GM10847 (cell line): Measurements from ENCODE around the gene DNAJC13.

ENCODE experiments used
- POLR2A ChIP-seq: IDR thresholded peaks from 2 replicates; pipeline ENCODE4 v1.6.1; 2011; ENCODE audit not compliant: insufficient read length; ENCODE audit errors: extremely low read depth

Gene DNAJC13

GRCh38 chr3:132549169-132549568 lies 131.9 kb downstream of the DNAJC13 start:
- no peak for TF ChIP-seq POLR2A

DNA sequence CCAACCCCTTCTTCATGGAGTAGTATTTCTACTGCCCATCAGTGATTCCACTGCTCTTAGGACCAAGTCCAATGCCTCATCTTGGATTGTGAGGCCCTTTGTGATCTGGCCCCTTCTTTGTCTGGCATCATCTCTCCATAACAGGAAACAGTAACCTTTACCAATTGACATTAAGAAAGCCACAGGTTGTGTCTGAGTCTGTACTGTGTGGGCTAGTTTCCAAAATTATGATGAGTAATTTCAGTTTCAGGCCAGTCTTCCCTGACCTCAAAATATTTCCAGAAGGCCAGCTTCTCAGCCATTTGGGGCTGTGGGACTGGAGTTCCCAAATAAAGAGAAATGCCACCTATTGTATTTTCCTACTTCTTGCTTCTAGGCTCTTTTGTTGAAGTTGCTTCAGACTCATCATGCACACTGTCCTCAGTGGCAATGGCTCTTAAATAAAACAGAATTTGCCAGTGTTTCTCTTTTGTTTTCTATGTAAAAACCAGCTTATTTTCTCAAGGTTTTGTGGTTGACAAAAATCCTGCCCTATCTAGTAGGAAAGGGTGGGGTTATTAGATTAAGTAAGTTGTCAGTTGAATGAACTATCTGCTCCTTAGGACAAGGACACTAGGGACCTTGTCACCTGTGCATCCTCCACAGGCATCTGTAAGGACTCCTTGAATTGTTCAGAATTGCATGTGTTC lies 132.7 kb downstream of the DNAJC13 start:
- TF ChIP-seq POLR2A = no peak

GRCh38 chr3:132550579-132551305 lies 133.4 kb downstream of the DNAJC13 start:
- TF ChIP-seq POLR2A = no peak

GRCh38 chr3:132553826-132554225 lies 136.5 kb downstream of the DNAJC13 start:
- TF ChIP-seq POLR2A = no peak

GRCh38 chr3:132554437-132554836 lies 137.1 kb downstream of the DNAJC13 start:
- no peak for TF ChIP-seq POLR2A

- no peak for TF ChIP-seq POLR2A
Measured at GRCh38 chr3:132555306-132556035, 138.2 kb downstream of the DNAJC13 start.

DNA sequence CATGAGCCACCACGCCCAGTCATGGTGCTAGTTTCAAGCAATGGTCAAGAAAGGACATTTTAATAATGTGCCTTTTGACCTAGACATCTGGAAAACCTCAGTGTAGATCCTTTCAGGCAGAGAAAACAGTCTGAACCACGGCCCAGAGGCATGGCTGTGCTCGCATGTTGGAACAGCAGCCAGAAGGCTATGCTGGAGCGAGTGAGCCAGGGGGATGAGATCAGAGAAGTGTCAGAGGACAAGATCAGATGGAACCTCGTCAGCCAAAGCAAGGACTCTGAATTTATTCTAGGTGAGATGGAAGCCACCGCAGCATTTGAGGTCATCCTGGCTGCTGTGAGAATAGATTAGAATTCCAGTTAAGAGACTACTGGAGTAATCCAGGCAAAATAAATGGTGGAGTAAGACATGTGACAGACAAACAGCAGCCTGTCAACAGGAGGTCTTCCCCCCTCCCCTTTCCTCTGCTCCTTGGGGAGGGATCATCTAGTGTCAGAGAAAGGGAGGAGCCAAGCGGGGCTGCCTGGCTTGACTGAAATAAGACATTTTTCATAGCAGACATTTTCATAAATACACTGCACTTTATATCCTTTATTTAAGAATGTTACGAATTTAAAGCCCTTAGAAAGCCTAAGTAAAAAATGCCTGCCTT lies 139.3 kb downstream of the DNAJC13 start:
- no peak for TF ChIP-seq POLR2A

DNA sequence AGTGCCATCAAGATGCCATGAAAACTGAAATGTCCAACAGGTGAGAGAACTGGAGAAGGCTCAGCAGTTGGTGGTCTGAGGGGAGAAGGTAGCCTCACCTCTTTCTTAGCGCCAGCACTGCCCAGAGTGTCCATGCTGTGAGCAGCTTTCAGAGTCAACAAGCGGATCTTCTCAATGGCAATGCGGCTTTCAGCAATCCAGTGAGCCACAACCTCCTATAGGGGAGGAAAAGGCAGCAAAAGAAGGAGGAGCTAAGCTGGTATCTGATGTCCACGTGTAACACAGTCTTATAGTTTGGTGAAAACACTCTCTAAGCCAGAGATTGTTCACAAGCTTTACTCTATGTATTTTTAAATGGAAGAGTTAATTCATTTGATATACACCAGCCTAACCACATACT lies 143.7 kb downstream of the DNAJC13 start:
- TF ChIP-seq POLR2A = no peak

DNA sequence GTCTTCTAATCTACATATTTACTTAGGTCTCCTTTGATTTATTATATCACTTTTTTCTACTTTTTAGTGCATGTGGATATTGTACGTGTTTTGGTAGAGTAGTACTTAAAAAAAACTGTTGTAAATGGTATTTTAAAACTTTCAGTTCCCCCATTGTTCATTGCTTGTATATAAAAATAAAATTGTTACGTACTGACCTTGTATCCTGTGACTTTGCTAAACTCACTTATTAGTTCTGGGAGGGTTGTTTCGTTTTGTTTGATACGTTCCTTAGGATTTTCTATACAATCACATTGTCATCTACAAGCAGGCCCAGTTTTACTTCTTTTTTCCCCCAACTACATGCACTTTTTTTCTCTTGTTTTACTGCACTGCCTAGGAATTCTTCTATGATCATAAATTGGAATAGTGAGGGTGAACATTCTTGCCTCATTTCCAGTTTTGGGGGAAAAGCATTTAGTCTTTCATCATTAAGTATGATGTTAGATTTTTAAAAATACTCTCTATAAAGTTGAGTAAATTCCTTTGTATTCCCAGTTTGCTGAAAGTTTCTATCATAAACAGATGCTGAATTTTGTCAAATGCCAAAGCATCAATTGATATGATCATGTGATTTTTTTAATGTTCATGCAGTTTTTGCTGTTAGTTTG lies 146.2 kb downstream of the DNAJC13 start:
- TF ChIP-seq POLR2A = no peak

DNA sequence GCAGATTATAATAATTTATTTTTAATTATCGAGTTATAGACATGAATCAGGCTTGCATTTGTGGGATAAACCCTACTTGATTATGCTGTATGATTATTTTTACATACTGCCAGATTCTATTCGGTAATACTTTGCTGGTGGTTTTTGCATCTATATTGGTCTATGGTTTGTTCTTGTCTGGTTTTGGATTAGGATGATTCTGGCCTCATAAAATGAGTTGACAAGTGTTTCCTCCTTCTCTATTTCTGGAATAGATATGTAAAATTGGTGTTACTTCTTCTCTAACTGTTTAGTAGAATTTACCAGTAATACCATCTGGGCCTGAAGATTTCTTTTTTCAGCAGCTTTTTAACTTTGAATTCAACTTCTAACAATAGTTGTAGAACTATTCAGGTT lies 146.8 kb downstream of the DNAJC13 start:
- TF ChIP-seq POLR2A = no peak

DNA sequence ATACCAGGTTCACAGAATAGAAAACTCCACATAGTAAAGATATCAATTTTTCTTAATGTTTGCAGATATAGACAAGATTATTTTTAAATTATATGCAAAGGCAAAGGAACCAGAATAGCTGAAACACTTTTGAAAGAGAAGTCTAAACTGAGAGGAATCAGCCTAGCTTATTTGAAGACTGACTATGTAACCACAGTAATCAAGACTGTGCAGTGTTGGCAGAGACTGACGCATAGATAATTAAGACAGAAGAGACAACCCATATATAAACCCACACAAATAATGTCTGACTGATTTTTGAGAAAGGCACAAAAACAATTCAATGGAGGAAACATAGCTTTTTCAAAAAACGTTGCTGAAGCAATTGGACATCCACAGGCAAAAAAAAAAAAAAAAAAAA lies 151.1 kb downstream of the DNAJC13 start:
- no peak for TF ChIP-seq POLR2A

GRCh38 chr3:132569153-132569552 lies 151.9 kb downstream of the DNAJC13 start:
- TF ChIP-seq POLR2A = no peak

- no peak for TF ChIP-seq POLR2A
Measured at GRCh38 chr3:132569580-132569979, 152.3 kb downstream of the DNAJC13 start.

GRCh38 chr3:132570016-132570415 lies 152.7 kb downstream of the DNAJC13 start:
- no peak for TF ChIP-seq POLR2A

DNA sequence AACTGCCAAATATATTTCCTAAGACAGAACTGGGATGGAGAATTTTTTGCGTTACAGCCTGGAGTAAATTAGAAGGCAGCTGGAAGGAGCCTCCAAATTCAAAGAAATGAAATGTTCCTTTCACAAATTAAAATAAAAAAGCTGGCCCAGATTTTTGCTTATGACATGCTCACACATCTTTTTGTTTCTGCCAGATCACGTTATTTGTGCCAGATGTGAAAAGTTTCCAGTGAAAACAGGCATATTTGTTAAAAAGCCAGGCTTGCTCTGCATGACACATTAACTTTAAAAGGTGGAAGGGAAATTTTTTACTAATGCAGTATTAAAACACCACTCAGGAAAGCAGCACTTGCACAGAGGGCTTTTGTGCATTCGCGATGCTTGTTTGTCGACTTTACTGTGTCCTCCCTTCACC lies 156.5 kb downstream of the DNAJC13 start:
- TF ChIP-seq POLR2A = no peak
